BJ (cell line): ENCODE measurements around the gene SENP7. TPM values are rescaled to one million over a fixed set of nuclear protein-coding genes. Genes with fewer than 3 reads are reported as not detected.

ENCODE experiments used
- CTCF ChIA-PET: fragments of 350-600 bp; formaldehyde crosslinking; extraction: SDS; loops from one replicate; lab custom pipeline; 2021; ENCODE audit warnings: antibody characterized with exemption, inconsistent platforms; lab: Yijun Ruan, JAX
- POLR2A ChIA-PET: fragments of 300-600 bp; sonication (Branson Sonifier 250); formaldehyde crosslinking; extraction: SDS; loops from one replicate; lab custom pipeline; 2021; ENCODE audit warnings: antibody characterized with exemption; lab: Charles Lee
- DNase-seq: peaks from one replicate; pipeline ENCODE4 v3.0.0-alpha.2; 2011; ENCODE audit warnings: low read depth
- H3K27me3 ChIP-seq: 2 replicates; pipeline ENCODE4 v1.6.0; 2011; ENCODE audit warnings: low read length; ENCODE audit not compliant: control insufficient read depth, insufficient read depth
- H3K36me3 ChIP-seq: 2 replicates; pipeline ENCODE4 v1.5.1; 2011; ENCODE audit warnings: low read length; ENCODE audit not compliant: control insufficient read depth, insufficient read depth
- H3K4me3 ChIP-seq: 2 replicates; pipeline ENCODE4 v1.5.1; 2011; ENCODE audit warnings: low read depth, mild to moderate bottlenecking, control low read depth, low read length
- CTCF ChIP-seq: IDR thresholded peaks from 2 replicates; pipeline ENCODE4 v1.5.1; 2011; ENCODE audit warnings: low read depth, mild to moderate bottlenecking, control low read depth, inconsistent platforms, low read length, moderate library complexity; ENCODE audit not compliant: insufficient read depth
- polyA plus RNA-seq: library from polyadenylated mRNA; depleted of rRNA; stranded (reverse); fragments of >200 nt; gene quantifications from 2 replicates; pipeline ENCODE4 v1.2.3, GENCODE V29; 2011

SENP7 gene
- polyA plus RNA-seq, 1 experiment, result 4.2 TPM

DNA sequence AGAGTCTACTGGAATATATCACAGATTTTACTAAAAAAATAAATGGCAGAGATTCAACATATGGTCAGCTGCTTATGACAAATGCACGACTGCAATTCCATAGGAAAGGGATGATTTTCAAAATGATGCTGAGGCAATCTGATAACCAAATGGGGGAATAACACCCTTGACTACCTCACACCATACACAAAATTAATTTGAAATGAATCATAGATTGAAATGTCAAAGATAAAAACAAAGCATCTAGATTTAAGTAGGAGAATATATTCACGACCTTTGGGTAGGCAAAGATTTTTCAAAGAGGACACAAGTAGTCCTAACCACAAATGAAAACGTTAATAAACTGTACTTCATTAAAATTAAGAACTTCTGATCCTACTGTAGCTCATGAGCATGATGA is 11.2 kb downstream of the SENP7 start:
- POLR2A ChIA-PET, result no interaction called here
- H3K4me3 ChIP-seq, result no peak overlapping the region
- no peak for TF ChIP-seq CTCF
- no peaks in the 10 kb centered on the region for H3K36me3 ChIP-seq
- no peaks in the 10 kb centered on the region for H3K27me3 ChIP-seq
- no peak for DNase-seq
- CTCF ChIA-PET, result no interaction called here

GRCh38 chr3:101500208-101500607 is 12.8 kb downstream of the SENP7 start:
- H3K4me3 ChIP-seq, result no peak overlapping the region
- TF ChIP-seq CTCF, result no peak
- H3K36me3 ChIP-seq, result no peaks in the 10 kb centered on the region
- ChIA-PET CTCF (interaction anchor here (0.7 kb wide), 1 partner anchor 895 kb away, joined by 3 read pairs; no protein-coding TSS in a partner anchor), POLR2A (no interaction called here)
- DNase-seq, result no peak
- no peaks in the 10 kb centered on the region for H3K27me3 ChIP-seq

- no peak for DNase-seq
- no peaks in the 10 kb centered on the region for H3K36me3 ChIP-seq
- H3K4me3 ChIP-seq, result no peak overlapping the region
- ChIA-PET CTCF (interaction anchor here (0.6 kb wide), 1 partner anchor 17 kb away, joined by 3 read pairs; no protein-coding TSS in a partner anchor), POLR2A (no interaction called here)
- H3K27me3 ChIP-seq, result no peaks in the 10 kb centered on the region
- TF ChIP-seq CTCF, result no peak
Measured at GRCh38 chr3:101497803-101498202, 15.2 kb downstream of the SENP7 start.

DNA sequence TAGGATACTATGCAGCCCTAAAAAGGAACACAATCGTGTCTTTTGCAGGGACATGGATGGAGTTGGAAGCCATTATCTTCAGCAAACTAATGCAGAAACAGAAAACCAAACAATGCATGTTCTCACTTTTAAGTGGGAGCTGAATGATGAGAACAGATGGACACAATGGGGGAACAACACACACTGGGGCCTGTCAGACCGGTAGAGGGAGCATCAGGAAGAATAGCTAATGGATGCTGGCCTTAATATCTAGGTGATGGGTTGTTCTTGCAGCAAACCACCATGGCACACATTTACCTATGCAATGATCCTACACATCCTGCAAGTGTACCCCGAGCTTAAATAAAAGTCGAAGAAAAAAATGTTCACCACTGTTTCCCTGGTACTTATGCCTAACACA is 17.5 kb downstream of the SENP7 start:
- no peak overlapping the region for H3K4me3 ChIP-seq
- H3K27me3 ChIP-seq, result no peaks in the 10 kb centered on the region
- POLR2A ChIA-PET, result no interaction called here
- CTCF ChIA-PET, result no interaction called here
- no peaks in the 10 kb centered on the region for H3K36me3 ChIP-seq
- no peak for TF ChIP-seq CTCF
- no peak for DNase-seq

GRCh38 chr3:101484805-101485620 is 28.0 kb downstream of the SENP7 start:
- no peak for DNase-seq
- H3K36me3 ChIP-seq, result no peaks in the 10 kb centered on the region
- CTCF ChIA-PET, result interaction anchor here (1.0 to 1.2 kb wide), 2 partner anchors 11 to 12 kb away, joined by 3 to 4 read pairs; no protein-coding TSS in a partner anchor
- H3K4me3 ChIP-seq, result no peak overlapping the region
- POLR2A ChIA-PET, result no interaction called here
- no peak for TF ChIP-seq CTCF
- H3K27me3 ChIP-seq, result no peaks in the 10 kb centered on the region
